CD8-positive, alpha-beta memory T cell (primary cell): ENCODE data around the gene HOXA7. TPM values are rescaled to one million over a fixed set of nuclear protein-coding genes. Genes with fewer than 3 reads are reported as not detected.

ENCODE experiments used
- CTCF ChIA-PET: fragments of 350-600 bp; sonication (Branson Sonifier 250); formaldehyde crosslinking; loops from one replicate; lab custom pipeline; 2021; ENCODE audit warnings: antibody characterized with exemption; lab: Charles Lee
- POLR2A ChIA-PET: fragments of 350-600 bp; sonication (Branson Sonifier 250); formaldehyde crosslinking; loops from one replicate; lab custom pipeline; 2021; ENCODE audit warnings: antibody characterized with exemption; lab: Charles Lee
- DNase-seq, 5 donors: peaks; one replicate each; pipeline versions ENCODE4 v3.0.0 to v3.0.0-alpha.2; 2020 to 2022; ENCODE audit warnings: mixed read lengths in 1 of 5
- H3K27ac ChIP-seq: one replicate; pipeline ENCODE4 v1.7.0; 2013; ENCODE audit warnings: low read depth, mild to moderate bottlenecking, low read length, moderate library complexity
- H3K27me3 ChIP-seq: 2 replicates; pipeline ENCODE4 v1.7.0; 2013; ENCODE audit warnings: low read length, mild to moderate bottlenecking; ENCODE audit not compliant: insufficient read depth, poor library complexity, severe bottlenecking
- H3K36me3 ChIP-seq: 2 replicates; pipeline ENCODE4 v1.7.0; 2013; ENCODE audit warnings: mild to moderate bottlenecking, low read length, moderate library complexity; ENCODE audit not compliant: insufficient read depth
- H3K4me1 ChIP-seq: 2 replicates; pipeline ENCODE4 v1.7.0; 2013; ENCODE audit warnings: mild to moderate bottlenecking, low read length, moderate library complexity; ENCODE audit not compliant: insufficient read depth
- H3K4me3 ChIP-seq: 2 replicates; pipeline ENCODE4 v1.7.0; 2013; ENCODE audit warnings: mild to moderate bottlenecking, low read length
- H3K9me3 ChIP-seq: 2 replicates; pipeline ENCODE4 v1.7.0; 2013; ENCODE audit warnings: mild to moderate bottlenecking, low read length
- H3K27ac Mint-ChIP-seq, 8 donors: one replicate each; pipeline ENCODE4 v1.8.0; 2020 to 2021; ENCODE audit warnings: mixed read lengths in 8 of 8, mild to moderate bottlenecking in 6 of 8, inconsistent platforms in 3 of 8, moderate library complexity in 3 of 8
- H3K27me3 Mint-ChIP-seq, 2 donors: one replicate each; pipeline ENCODE4 v1.8.0; 2020 to 2021; ENCODE audit warnings: mixed read lengths in 2 of 2, mild to moderate bottlenecking in 1 of 2, moderate library complexity in 1 of 2
- H3K36me3 Mint-ChIP-seq, 3 donors: one replicate each; pipeline ENCODE4 v1.8.0; 2020 to 2021; ENCODE audit warnings: mixed read lengths in 3 of 3, inconsistent platforms in 1 of 3, mild to moderate bottlenecking in 1 of 3
- H3K4me1 Mint-ChIP-seq, 3 donors: one replicate each; pipeline ENCODE4 v1.8.0; 2020 to 2021; ENCODE audit warnings: mixed read lengths in 3 of 3, inconsistent platforms in 1 of 3, mild to moderate bottlenecking in 1 of 3
- H3K4me3 Mint-ChIP-seq, 7 donors: one replicate each; pipeline ENCODE4 v1.8.0; 2020 to 2021; ENCODE audit warnings: mixed read lengths in 7 of 7, mild to moderate bottlenecking in 6 of 7, moderate library complexity in 4 of 7, inconsistent platforms in 2 of 7
- H3K9me3 Mint-ChIP-seq, 5 donors: one replicate each; pipeline ENCODE4 v1.8.0; 2020 to 2022; ENCODE audit warnings: mixed read lengths in 5 of 5, mild to moderate bottlenecking in 3 of 5, moderate library complexity in 2 of 5, inconsistent platforms in 1 of 5
- polyA plus RNA-seq: library from polyadenylated mRNA; unstranded; fragments of 300-500 nt; fragmentation: Illumina TruSeq; gene quantifications from one replicate; pipeline ENCODE4 v1.2.3, GENCODE V29; 2021
- total RNA-seq, 2 experiments: library from RNA; stranded (reverse); gene quantifications; one replicate each; pipeline ENCODE4 v1.2.3, GENCODE V29; 2021

HOXA7 gene
- total and polyA plus RNA-seq, 3 experiments from 2014 or later = not detected

DNA sequence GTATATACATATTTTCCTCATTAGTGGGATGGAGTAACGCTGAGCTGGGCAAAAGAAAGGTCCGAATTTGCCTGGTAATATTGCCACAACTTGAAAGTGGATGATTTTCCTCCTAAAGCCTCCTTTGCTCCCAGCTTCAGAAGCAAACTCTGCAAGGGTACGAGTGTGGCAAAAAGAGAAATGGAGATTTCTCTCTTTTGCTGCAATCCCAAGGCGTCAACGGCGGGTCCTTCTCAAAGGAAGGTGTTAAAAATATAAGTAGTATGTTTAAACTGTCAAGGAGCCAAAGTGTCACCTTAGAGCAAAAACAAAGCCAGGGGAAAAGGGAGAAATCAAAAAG, 41.6 kb downstream of the HOXA7 start:
- H3K4me1 Mint-ChIP-seq = no peaks in the 10 kb centered on the region
- H3K36me3 ChIP-seq = no peaks in the 10 kb centered on the region
- H3K27me3 Mint-ChIP-seq = peaks cover 13 to 25% of the 10 kb centered on the region in 2 donors

GRCh38 chr7:27113991-27114769, 42.3 kb downstream of the HOXA7 start:
- Histone ChIP-seq H3K4me3 (no peak overlapping the region), H3K27ac (no peak overlapping the region), H3K36me3 (no peaks in the 10 kb centered on the region), H3K27me3 (no peaks in the 10 kb centered on the region), H3K4me1 (no peaks in the 10 kb centered on the region), H3K9me3 (no peaks in the 10 kb centered on the region)
- no peak overlapping the region for H3K27ac Mint-ChIP-seq
- H3K4me3 Mint-ChIP-seq = no peak overlapping the region
- no peak for DNase-seq
- CTCF ChIA-PET = no interaction called here
- peaks cover 13 to 23% of the 10 kb centered on the region in 2 donors for H3K27me3 Mint-ChIP-seq
- POLR2A ChIA-PET = no interaction called here
- no peaks in the 10 kb centered on the region for H3K4me1 Mint-ChIP-seq
- H3K36me3 Mint-ChIP-seq = no peaks in the 10 kb centered on the region
- H3K9me3 Mint-ChIP-seq = no peaks in the 10 kb centered on the region

More for the DNA sequence above, 41.6 kb downstream of the HOXA7 start:
- ChIA-PET POLR2A (no interaction called here), CTCF (no interaction called here)
- Histone ChIP-seq H3K27me3 (no peaks in the 10 kb centered on the region), H3K4me1 (no peaks in the 10 kb centered on the region), H3K4me3 (no peak overlapping the region), H3K9me3 (no peaks in the 10 kb centered on the region), H3K27ac (no peak overlapping the region)
- no peak overlapping the region for H3K27ac Mint-ChIP-seq
- H3K9me3 Mint-ChIP-seq = no peaks in the 10 kb centered on the region
- DNase-seq = no peak
- no peak overlapping the region for H3K4me3 Mint-ChIP-seq
- no peaks in the 10 kb centered on the region for H3K36me3 Mint-ChIP-seq

GRCh38 chr7:27112955-27113949, 43.2 kb downstream of the HOXA7 start:
- ChIA-PET POLR2A (no interaction called here), CTCF (no interaction called here)
- Histone ChIP-seq H3K27me3 (no peaks in the 10 kb centered on the region), H3K9me3 (no peaks in the 10 kb centered on the region), H3K4me3 (no peak overlapping the region), H3K36me3 (no peaks in the 10 kb centered on the region), H3K27ac (no peak overlapping the region), H3K4me1 (no peaks in the 10 kb centered on the region)
- H3K4me1 Mint-ChIP-seq = no peaks in the 10 kb centered on the region
- no peaks in the 10 kb centered on the region for H3K36me3 Mint-ChIP-seq
- no peaks in the 10 kb centered on the region for H3K9me3 Mint-ChIP-seq
- no peak overlapping the region for H3K27ac Mint-ChIP-seq
- H3K4me3 Mint-ChIP-seq = no peak overlapping the region
- no peak for DNase-seq
- peaks cover 13 to 18% of the 10 kb centered on the region in 2 donors for H3K27me3 Mint-ChIP-seq

GRCh38 chr7:27112361-27112760, 44.1 kb downstream of the HOXA7 start:
- no peaks in the 10 kb centered on the region for H3K27me3 ChIP-seq
- H3K27ac Mint-ChIP-seq = peak overlapping the region in 1 of 8 donors; percentile 6
- H3K9me3 Mint-ChIP-seq = no peaks in the 10 kb centered on the region
- CTCF ChIA-PET = no interaction called here
- no peaks in the 10 kb centered on the region for H3K4me1 ChIP-seq
- H3K27me3 Mint-ChIP-seq = peaks cover 13 to 16% of the 10 kb centered on the region in 2 donors
- no peaks in the 10 kb centered on the region for H3K36me3 ChIP-seq
- H3K4me3 Mint-ChIP-seq = no peak overlapping the region
- POLR2A ChIA-PET = no interaction called here
- no peak for DNase-seq
- H3K9me3 ChIP-seq = no peaks in the 10 kb centered on the region
- no peak overlapping the region for H3K4me3 ChIP-seq
- H3K4me1 Mint-ChIP-seq = no peaks in the 10 kb centered on the region
- no peak overlapping the region for H3K27ac ChIP-seq
- no peaks in the 10 kb centered on the region for H3K36me3 Mint-ChIP-seq

- Mint-ChIP-seq H3K27ac (no peak overlapping the region), H3K4me1 (no peaks in the 10 kb centered on the region), H3K36me3 (no peaks in the 10 kb centered on the region), H3K27me3 (peaks cover 10 to 16% of the 10 kb centered on the region in 2 donors), H3K9me3 (no peaks in the 10 kb centered on the region), H3K4me3 (no peak overlapping the region)
- DNase-seq = no peak
- POLR2A ChIA-PET = no interaction called here
- H3K27me3 ChIP-seq = no peaks in the 10 kb centered on the region
- no peaks in the 10 kb centered on the region for H3K9me3 ChIP-seq
- H3K36me3 ChIP-seq = no peaks in the 10 kb centered on the region
- CTCF ChIA-PET = no interaction called here
- H3K4me1 ChIP-seq = no peaks in the 10 kb centered on the region
- H3K4me3 ChIP-seq = no peak overlapping the region
- H3K27ac ChIP-seq = no peak overlapping the region
Observed at GRCh38 chr7:27111751-27112277, 44.7 kb downstream of the HOXA7 start.

DNA sequence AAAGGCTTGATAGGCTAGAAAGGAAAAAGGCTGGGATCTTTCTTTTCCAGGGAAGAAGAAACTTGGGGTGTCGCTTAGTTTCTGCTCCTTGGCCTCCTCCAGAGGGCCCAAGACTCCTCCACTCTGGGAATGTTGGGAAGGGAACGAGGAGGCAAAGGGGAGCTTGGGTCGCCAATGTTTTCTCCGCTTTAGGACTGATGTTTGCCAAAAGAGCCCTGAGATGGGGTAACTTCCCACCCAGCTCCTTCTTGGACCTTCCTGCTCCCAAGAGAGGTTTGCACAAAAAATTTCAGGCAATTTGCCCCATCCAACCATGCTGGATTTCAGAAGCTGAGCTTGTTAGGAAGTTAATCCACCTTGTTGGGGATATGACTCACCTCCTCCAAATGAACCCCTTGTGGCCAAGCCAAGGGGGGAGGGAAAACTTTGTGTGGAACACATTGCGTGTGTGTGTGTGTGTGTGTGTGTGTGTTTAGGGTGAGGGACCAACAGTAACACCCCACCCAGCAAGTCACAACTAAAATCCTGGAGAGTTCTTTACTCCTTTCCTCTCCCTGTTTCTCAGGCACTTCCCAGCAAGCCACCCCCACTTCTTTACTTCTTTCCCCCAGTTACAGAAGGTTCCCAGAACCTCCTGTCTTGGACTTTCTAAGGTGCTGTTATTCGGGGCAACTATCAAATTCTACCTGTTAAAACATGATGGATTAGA, 45.3 kb downstream of the HOXA7 start:
- CTCF ChIA-PET = interaction anchor here (0.6 kb wide), 1 partner anchor 1047 kb away, joined by 3 read pairs; no protein-coding TSS in a partner anchor
- H3K4me3 ChIP-seq = no peak overlapping the region
- H3K27me3 ChIP-seq = no peaks in the 10 kb centered on the region
- H3K27ac ChIP-seq = no peak overlapping the region
- Mint-ChIP-seq H3K4me1 (no peaks in the 10 kb centered on the region), H3K9me3 (no peaks in the 10 kb centered on the region), H3K4me3 (no peak overlapping the region), H3K27ac (no peak overlapping the region), H3K36me3 (no peaks in the 10 kb centered on the region), H3K27me3 (peaks cover 9 to 16% of the 10 kb centered on the region in 2 donors)
- POLR2A ChIA-PET = no interaction called here
- no peaks in the 10 kb centered on the region for H3K4me1 ChIP-seq
- H3K36me3 ChIP-seq = no peaks in the 10 kb centered on the region
- no peaks in the 10 kb centered on the region for H3K9me3 ChIP-seq
- no peak for DNase-seq

DNA sequence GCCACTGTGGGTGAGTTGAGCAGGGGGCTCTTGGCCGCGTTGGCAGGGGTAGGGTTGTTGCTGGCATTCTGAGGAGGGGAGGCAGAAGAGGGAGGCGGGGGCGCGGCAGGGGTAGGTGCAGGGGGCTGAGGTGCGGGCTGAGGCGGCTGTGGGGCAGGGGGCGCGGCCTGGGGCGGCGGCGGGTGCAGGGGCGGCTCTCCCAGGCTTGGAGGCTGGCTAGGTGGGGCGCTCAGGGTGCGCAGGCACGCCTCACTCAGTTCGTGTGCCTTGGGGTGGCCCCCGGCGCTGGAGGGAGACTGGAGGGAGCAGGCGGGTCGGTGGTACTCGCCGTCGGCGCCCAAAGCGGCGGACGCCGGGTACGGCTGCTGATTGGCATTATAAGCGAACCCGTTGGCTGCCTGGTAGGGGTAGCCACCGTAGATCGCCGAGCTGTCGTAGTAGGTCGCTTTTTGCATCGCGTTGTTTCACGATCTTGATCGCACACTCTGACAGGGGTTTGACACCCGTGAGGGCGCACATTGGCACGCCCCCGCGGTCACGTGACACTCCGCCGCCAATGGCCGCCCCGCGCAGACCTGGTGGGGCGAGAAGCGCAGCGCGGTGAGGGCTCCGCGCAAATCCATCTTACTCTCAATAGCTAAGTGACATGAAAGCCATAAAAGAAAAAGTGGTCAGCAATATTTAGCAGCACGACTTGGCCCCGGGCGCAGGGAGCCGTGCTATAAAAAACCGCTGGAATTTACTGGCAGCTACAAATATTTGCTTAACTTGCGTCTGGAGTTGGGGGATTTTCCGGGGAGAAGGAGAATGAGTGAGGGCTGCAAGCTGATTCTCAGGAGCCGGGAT, 46.1 kb downstream of the HOXA7 start:
- POLR2A ChIA-PET = no interaction called here

More for the DNA sequence above, 46.1 kb downstream of the HOXA7 start:
- H3K27me3 ChIP-seq = peaks cover 2% of the 10 kb centered on the region
- H3K27ac Mint-ChIP-seq = no peak overlapping the region
- no peak overlapping the region for H3K27ac ChIP-seq
- H3K27me3 Mint-ChIP-seq = peaks cover 6 to 23% of the 10 kb centered on the region in 2 donors
- H3K4me3 ChIP-seq = no peak overlapping the region
- DNase-seq = no peak
- no peaks in the 10 kb centered on the region for H3K36me3 Mint-ChIP-seq
- no peaks in the 10 kb centered on the region for H3K4me1 Mint-ChIP-seq
- no peaks in the 10 kb centered on the region for H3K9me3 ChIP-seq
- H3K4me3 Mint-ChIP-seq = no peak overlapping the region
- CTCF ChIA-PET = interaction anchor here (0.6 kb wide), 1 partner anchor 1046 kb away, joined by 3 read pairs; no protein-coding TSS in a partner anchor
- no peaks in the 10 kb centered on the region for H3K4me1 ChIP-seq
- H3K36me3 ChIP-seq = no peaks in the 10 kb centered on the region
- H3K9me3 Mint-ChIP-seq = no peaks in the 10 kb centered on the region
